HL-60 (cell line): Measurements from ENCODE around the gene GAS2.

Experiments
- DNase-seq, 2 experiments: peaks; one replicate each; pipeline ENCODE4 v3.0.0-alpha.2; 2010 to 2020; ENCODE audit warnings: low read depth in 1 of 2, low spot score in 1 of 2
- H3K27ac ChIP-seq: fragments of 250-450 bp; sonication (Bioruptor Pico); replicated peaks from 2 replicates; pipeline ENCODE4 v1.5.1; 2020; ENCODE audit warnings: mild to moderate bottlenecking, moderate library complexity
- H3K27me3 ChIP-seq: fragments of 250-450 bp; sonication (Bioruptor Pico); 2 replicates; pipeline ENCODE4 v1.5.1; 2021; ENCODE audit warnings: mild to moderate bottlenecking, moderate library complexity; ENCODE audit not compliant: insufficient read depth, poor library complexity, severe bottlenecking
- H3K4me3 ChIP-seq: replicated peaks from 2 replicates; pipeline ENCODE4 v1.5.1; 2011; ENCODE audit warnings: mild to moderate bottlenecking, control low read depth, low read length; ENCODE audit not compliant: insufficient read depth
- CTCF ChIP-seq: IDR thresholded peaks from one replicate; pipeline ENCODE4 v1.5.1; 2011; ENCODE audit warnings: low read length, control low read depth, inconsistent platforms; ENCODE audit not compliant: insufficient read depth
- GABPA ChIP-seq: IDR thresholded peaks from 2 replicates; pipeline ENCODE4 v1.6.1; 2012; ENCODE audit warnings: low read depth
- POLR2AphosphoS5 ChIP-seq: IDR thresholded peaks from 2 replicates; pipeline ENCODE4 v1.6.1; 2012; ENCODE audit warnings: low read depth
- REST ChIP-seq: IDR thresholded peaks from 2 replicates; pipeline ENCODE4 v1.6.1; 2012; ENCODE audit warnings: low read depth; ENCODE audit not compliant: insufficient replicate concordance
- SPI1 ChIP-seq: IDR thresholded peaks from 2 replicates; pipeline ENCODE4 v1.6.1; 2012; ENCODE audit warnings: low read depth, mild to moderate bottlenecking, borderline replicate concordance

GAS2 gene

GRCh38 chr11:22702031-22702430 is 35.6 kb downstream of the GAS2 start:
- H3K27me3 ChIP-seq: no peaks in the 10 kb centered on the region
- TF ChIP-seq SPI1: no peak
- no peak for TF ChIP-seq GABPA
- TF ChIP-seq REST: no peak
- TF ChIP-seq POLR2AphosphoS5: no peak
- TF ChIP-seq CTCF: no peak
- H3K27ac ChIP-seq: no peak overlapping the region
- H3K4me3 ChIP-seq: no peak overlapping the region
- DNase-seq: no peak

- TF ChIP-seq GABPA (no peak), SPI1 (no peak), POLR2AphosphoS5 (no peak), REST (no peak), CTCF (no peak)
- H3K27me3 ChIP-seq: no peaks in the 10 kb centered on the region
- no peak overlapping the region for H3K4me3 ChIP-seq
- no peak overlapping the region for H3K27ac ChIP-seq
- DNase-seq: no peak
Measured at GRCh38 chr11:22703040-22703439, 36.6 kb downstream of the GAS2 start.

GRCh38 chr11:22703591-22703990 is 37.2 kb downstream of the GAS2 start:
- no peak overlapping the region for H3K27ac ChIP-seq
- H3K27me3 ChIP-seq: no peaks in the 10 kb centered on the region
- no peak overlapping the region for H3K4me3 ChIP-seq
- no peak for DNase-seq
- no peak for TF ChIP-seq POLR2AphosphoS5
- TF ChIP-seq REST: no peak
- TF ChIP-seq GABPA: no peak
- no peak for TF ChIP-seq CTCF
- TF ChIP-seq SPI1: no peak
